Activated CD4-positive, CD25-positive, alpha-beta regulatory T cell (primary cell): ENCODE measurements around the gene DDC.

Experiments
- DNase-seq, 4 experiments: peaks; one replicate each; lab custom pipeline; 2025; lab: John Stamatoyannopoulos, UW

DDC gene

GRCh38 chr7:50456371-50457123 lies 108.7 kb downstream of the DDC start:
- no peak for DNase-seq

DNA sequence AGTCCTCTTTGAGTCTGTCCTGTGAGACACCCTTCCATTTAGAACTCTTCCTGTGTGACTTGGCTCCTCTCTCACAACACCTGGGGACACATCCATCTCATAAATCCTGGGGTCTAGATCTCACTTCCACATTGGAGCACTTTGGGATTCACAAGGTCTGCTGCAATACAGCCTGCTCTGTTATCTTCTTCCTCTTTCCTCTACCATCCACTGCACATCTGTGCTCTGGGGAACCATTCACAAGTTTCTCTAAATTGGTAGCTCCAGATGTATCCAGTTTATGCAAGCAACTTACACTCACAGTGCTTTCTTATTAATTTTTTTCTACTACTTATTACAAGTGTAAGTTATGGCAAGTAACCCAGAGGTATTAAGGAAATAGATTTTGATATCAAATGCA lies 109.5 kb downstream of the DDC start:
- no peak for DNase-seq

- DNase-seq = no peak
These were observed 110.2 kb downstream of the DDC start for GRCh38 chr7:50454968-50455367.

- DNase-seq = peak in 1 of 4 experiments; percentile 20
These were observed 114.6 kb downstream of the DDC start for GRCh38 chr7:50450590-50451032.

GRCh38 chr7:50449881-50450589 lies 115.2 kb downstream of the DDC start, which contains the start of gene FIGNL1:
Gene FIGNL1, minus strand, starts transcription at chr7:50450350. Its CDS starts 3,063 bp downstream, at chr7:50447287.
- peak; percentile 61 to 75 (median 67) for DNase-seq

- DNase-seq = no peak
These were observed 115.7 kb downstream of the DDC start for GRCh38 chr7:50449501-50449880.

DNA sequence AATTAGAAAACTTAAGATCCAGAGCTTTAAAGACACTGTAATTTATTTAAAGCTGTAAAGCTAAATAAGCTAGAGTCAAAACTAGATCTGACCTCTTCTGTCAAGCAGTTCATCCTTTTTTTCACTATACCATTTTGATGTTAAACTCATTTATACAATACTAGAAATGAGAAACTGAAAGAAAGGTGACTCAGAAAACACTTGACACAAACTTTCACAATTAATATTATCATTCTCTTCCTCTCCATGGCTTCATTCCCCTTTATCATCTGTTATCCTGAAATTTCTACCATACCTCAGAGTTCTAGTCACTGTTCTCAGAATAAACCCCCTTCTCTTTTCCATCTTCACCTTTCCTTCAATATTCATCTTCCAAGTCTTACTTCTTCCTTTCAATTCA lies 116.4 kb downstream of the DDC start:
- no peak for DNase-seq

DNA sequence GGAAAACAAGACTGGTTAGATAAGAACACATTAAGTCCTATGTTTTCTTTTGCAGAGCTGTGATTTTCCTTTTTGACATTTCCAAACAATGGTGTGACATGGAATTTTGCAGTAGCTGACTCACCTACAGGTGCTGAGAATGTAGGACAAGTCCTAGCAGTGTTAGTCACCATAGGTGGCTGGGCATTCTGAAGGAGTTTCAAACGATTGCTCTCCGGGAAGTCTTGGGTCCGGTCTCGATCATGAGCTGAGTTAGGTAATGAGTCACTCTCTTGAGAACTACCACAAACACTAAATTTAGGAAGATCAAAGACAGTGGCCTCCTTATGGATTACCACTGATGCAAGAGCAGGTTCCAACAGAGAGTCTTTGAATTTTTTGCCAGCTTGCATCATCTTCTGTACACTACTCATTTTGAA lies 118.7 kb downstream of the DDC start:
- no peak for DNase-seq

GRCh38 chr7:50436133-50436806 lies 128.9 kb downstream of the DDC start:
- DNase-seq = no peak

- no peak for DNase-seq
These were observed 133.4 kb downstream of the DDC start for GRCh38 chr7:50431722-50432305.

DNA sequence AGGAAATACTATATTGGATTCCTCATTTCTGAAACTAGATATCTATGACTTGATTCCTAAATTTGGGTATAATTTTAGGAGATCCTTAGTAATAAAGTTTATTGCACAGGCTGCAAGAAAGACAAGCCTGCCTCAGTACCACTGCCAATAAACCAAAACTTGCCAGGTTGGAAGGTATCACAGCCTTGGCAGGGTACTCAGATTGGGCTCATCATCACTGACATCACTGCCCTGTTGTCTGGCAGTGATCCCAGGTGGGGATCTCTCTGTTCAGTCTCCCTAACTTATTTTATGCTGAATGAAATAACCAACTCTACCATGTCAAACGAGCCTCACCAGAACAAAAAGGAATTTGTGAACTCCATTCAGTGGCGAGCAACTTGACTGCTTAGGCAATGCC lies 133.9 kb downstream of the DDC start:
- no peak for DNase-seq

DNA sequence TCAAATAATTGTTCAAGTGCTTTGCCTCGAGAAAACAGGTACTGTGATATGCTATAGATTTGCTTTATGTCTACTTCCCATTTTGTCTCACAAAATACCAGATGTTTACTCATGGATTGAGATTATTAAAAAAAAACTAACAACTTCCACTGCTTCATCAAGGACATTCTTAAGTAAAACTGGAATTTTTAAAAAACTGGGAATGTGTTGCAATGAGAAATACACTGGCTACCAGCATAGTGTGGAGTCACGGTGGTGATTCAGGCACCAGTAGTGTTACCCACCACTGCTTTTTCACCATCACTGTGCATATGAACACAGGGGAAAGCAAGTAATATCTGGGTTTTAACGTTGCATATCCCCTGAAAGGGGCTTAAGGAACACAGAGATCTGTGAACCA lies 136.3 kb downstream of the DDC start:
- DNase-seq = no peak

- no peak for DNase-seq
These were observed 137.7 kb downstream of the DDC start for GRCh38 chr7:50427518-50427917.

- no peak for DNase-seq
These were observed 138.7 kb downstream of the DDC start for GRCh38 chr7:50426280-50427045.

GRCh38 chr7:50425318-50425717 lies 139.9 kb downstream of the DDC start:
- DNase-seq = no peak

- no peak for DNase-seq
These were observed 141.3 kb downstream of the DDC start for GRCh38 chr7:50423860-50424259.

DNA sequence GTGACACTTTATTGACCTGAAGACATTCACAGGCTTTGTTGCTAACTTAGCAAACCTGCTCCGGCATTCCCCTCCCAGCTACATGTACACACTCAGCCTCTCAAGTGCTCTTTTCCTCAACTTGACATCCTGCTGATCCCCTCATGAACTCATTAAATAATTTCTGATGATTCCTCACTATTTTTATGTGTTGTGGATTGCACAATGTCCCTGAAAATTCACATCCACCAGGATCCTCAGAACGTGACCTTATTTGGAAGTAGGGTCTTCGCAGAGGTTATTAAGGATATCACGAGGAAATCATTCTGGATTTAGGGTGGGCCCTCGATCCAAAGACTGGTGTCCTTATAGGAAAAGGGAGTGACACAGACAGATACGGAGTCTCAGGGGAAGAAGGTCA lies 142.3 kb downstream of the DDC start:
- no peak for DNase-seq

- no peak for DNase-seq
These were observed 144.2 kb downstream of the DDC start for GRCh38 chr7:50421043-50421442.

GRCh38 chr7:50418526-50419290 lies 146.5 kb downstream of the DDC start:
- no peak for DNase-seq

DNA sequence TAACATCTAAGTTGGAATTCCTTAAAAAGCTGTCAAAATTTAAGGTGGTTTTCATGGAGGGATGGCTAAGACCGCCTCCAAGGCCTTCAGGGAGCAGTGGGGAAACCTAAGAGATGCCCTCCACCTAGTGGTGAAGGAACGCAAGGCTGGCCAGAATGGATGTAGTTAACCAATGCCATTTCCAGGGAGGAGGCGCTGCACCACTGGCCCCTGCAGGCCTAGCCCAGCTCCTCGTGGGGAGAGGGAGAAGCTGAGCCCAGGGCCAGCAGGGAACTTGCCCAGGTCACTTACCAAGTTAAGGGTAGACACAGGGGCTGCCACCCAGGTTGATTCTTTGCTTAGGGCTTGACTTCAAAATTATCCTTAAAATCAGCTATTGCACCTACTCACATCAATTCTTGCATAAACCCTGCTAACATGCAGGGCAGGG lies 147.1 kb downstream of the DDC start:
- DNase-seq = peak; percentile 28 to 53 (median 39)
